VCaP (cell line): Measurements from ENCODE around the gene ADNP.

Source experiments
- H3K27ac ChIP-seq: fragments of 450-650 bp; 2 replicates; pipeline ENCODE4 v1.5.1; 2017
- CTCF ChIP-seq: fragments of 450-650 bp; conservative IDR thresholded peaks from 2 replicates; pipeline ENCODE4 v1.5.1; 2017; ENCODE audit warnings: mild to moderate bottlenecking, moderate library complexity

The ADNP gene

GRCh38 chr20:50852085-50852484, 79.2 kb downstream of the ADNP start:
- TF ChIP-seq CTCF, result no peak
- H3K27ac ChIP-seq, result no peak overlapping the region

- no peak overlapping the region for H3K27ac ChIP-seq
- TF ChIP-seq CTCF, result no peak
Observed at GRCh38 chr20:50850721-50851286, 80.4 kb downstream of the ADNP start.

- peak overlapping the region; percentile 46 for H3K27ac ChIP-seq
- no peak for TF ChIP-seq CTCF
Observed at GRCh38 chr20:50848846-50849673, 82.2 kb downstream of the ADNP start.

GRCh38 chr20:50848341-50848808, 82.9 kb downstream of the ADNP start:
- TF ChIP-seq CTCF, result no peak
- H3K27ac ChIP-seq, result peak overlapping the region; percentile 46

GRCh38 chr20:50845566-50846215, 85.5 kb downstream of the ADNP start:
- H3K27ac ChIP-seq, result no peak overlapping the region

GRCh38 chr20:50844430-50845100, 86.7 kb downstream of the ADNP start:
- H3K27ac ChIP-seq, result no peak overlapping the region
- no peak for TF ChIP-seq CTCF

More at GRCh38 chr20:50845566-50846215, 85.5 kb downstream of the ADNP start:
- no peak for TF ChIP-seq CTCF
